ENCODE data around the gene FHIT.

The FHIT gene

GRCh38 chr3:60445446-60445845, 805.8 kb downstream of the FHIT start:
- no peak overlapping the region for H3K4me3 ChIP-seq (ENCODE audit: low read depth, low read length)
- no peak for DNase-seq (ENCODE audit: low read depth)
- no peak for TF ChIP-seq CTCF (IDR thresholded peaks at IDR 0.05; ENCODE audit: low read depth, low read length, missing control alignments)

GRCh38 chr3:60444898-60445437, 806.3 kb downstream of the FHIT start:
- no peak overlapping the region for H3K4me3 ChIP-seq (ENCODE audit: low read depth, low read length)
- DNase-seq (ENCODE audit: low read depth), result no peak
- TF ChIP-seq CTCF (IDR thresholded peaks at IDR 0.05; ENCODE audit: low read depth, low read length, missing control alignments), result no peak

GRCh38 chr3:60440869-60441268, 810.4 kb downstream of the FHIT start:
- H3K4me3 ChIP-seq (ENCODE audit: low read depth, low read length), result no peak overlapping the region
- TF ChIP-seq CTCF (IDR thresholded peaks at IDR 0.05; ENCODE audit: low read depth, low read length, missing control alignments), result no peak
- DNase-seq (ENCODE audit: low read depth), result no peak

- H3K4me3 ChIP-seq (ENCODE audit: low read depth, low read length), result no peak overlapping the region
- DNase-seq (ENCODE audit: low read depth), result no peak
- TF ChIP-seq CTCF (IDR thresholded peaks at IDR 0.05; ENCODE audit: low read depth, low read length, missing control alignments), result no peak
Measured at GRCh38 chr3:60435941-60436650, 815.2 kb downstream of the FHIT start.

- DNase-seq (ENCODE audit: low read depth), result no peak
- no peak for TF ChIP-seq CTCF (IDR thresholded peaks at IDR 0.05; ENCODE audit: low read depth, low read length, missing control alignments)
- no peak overlapping the region for H3K4me3 ChIP-seq (ENCODE audit: low read depth, low read length)
Measured at GRCh38 chr3:60434950-60435349, 816.3 kb downstream of the FHIT start.

- no peak for TF ChIP-seq CTCF (IDR thresholded peaks at IDR 0.05; ENCODE audit: low read depth, low read length, missing control alignments)
- no peak overlapping the region for H3K4me3 ChIP-seq (ENCODE audit: low read depth, low read length)
- no peak for DNase-seq (ENCODE audit: low read depth)
Measured at GRCh38 chr3:60434323-60434722, 816.9 kb downstream of the FHIT start.

- H3K4me3 ChIP-seq (ENCODE audit: low read depth, low read length), result no peak overlapping the region
- no peak for TF ChIP-seq CTCF (IDR thresholded peaks at IDR 0.05; ENCODE audit: low read depth, low read length, missing control alignments)
- DNase-seq (ENCODE audit: low read depth), result no peak
Measured at GRCh38 chr3:60431599-60431958, 819.7 kb downstream of the FHIT start.
